GM21737 (cell line): ENCODE measurements around the gene FGFR3.

Experiments
- ATAC-seq: cut with Tn5 transposase; IDR thresholded peaks from one replicate; pipeline ENCODE4 v1.9.1; 2021; ENCODE audit warnings: mild to moderate bottlenecking, moderate library complexity; ENCODE audit not compliant: unreplicated experiment

Gene FGFR3

GRCh38 chr4:1786544-1787362, 6.3 kb upstream of the FGFR3 start:
- ATAC-seq: no peak

DNA sequence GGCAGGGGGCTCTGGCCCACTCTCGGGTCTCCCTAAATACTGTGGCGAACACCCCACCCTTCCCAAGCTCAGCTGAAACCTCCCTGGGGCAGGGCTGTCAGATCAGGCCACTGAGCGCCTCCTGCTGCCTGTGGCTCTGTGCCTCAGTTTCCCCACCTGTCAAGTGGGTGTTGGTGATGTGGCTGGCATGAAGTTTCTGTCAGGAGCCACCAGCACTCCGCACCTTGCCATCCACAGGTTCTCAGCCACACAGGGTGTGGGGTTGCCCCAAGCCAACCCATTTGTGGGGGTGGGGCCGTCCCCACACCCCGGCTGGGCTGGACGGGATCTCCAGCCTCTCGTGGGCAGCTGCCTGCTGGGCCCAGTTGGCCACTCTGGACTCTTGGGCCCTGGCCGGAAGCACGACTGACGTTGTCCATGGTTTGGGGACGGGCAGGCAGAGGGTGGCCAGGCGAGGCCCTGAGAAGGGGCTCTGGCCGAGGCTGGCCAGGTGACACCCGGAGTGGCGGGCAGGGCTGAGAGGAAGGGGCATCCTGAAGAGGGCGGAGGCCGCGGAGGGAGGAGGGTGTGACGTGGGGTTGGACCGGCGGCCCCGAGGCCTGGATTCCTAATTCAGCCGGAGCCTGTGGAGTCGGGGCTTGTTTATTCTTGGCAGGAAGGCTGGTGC, 5.5 kb upstream of the FGFR3 start:
- ATAC-seq: no peak

- no peak for ATAC-seq
These were observed 4.7 kb upstream of the FGFR3 start for GRCh38 chr4:1788254-1788973.

DNA sequence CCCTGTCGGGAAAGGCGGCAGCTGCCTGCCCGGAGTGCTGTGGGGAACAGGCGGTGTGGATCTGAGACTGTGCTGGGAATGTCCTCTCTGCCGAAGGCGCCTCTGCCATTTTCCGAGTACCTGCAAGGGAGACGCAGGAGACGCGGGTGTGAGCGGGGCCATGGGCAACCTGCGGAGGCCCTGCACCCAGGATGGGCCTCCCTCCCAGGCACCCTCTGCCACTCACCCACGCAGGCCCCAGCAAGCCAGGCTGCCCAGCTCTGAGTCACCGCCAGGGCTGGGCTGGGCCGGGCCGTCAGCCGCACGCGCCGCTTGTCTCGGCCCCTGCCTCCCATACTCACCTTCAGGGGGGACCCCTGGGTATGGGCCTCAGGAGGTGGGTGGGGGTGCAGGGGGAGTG, 3.5 kb upstream of the FGFR3 start:
- no peak for ATAC-seq

- ATAC-seq: no peak
These were observed 3.1 kb upstream of the FGFR3 start for GRCh38 chr4:1790005-1790404.

GRCh38 chr4:1792158-1792831, 798 bp upstream of the FGFR3 start:
- ATAC-seq: no peak

- ATAC-seq: no peak
These were observed 375 bp downstream of the FGFR3 start for GRCh38 chr4:1793496-1793840.

DNA sequence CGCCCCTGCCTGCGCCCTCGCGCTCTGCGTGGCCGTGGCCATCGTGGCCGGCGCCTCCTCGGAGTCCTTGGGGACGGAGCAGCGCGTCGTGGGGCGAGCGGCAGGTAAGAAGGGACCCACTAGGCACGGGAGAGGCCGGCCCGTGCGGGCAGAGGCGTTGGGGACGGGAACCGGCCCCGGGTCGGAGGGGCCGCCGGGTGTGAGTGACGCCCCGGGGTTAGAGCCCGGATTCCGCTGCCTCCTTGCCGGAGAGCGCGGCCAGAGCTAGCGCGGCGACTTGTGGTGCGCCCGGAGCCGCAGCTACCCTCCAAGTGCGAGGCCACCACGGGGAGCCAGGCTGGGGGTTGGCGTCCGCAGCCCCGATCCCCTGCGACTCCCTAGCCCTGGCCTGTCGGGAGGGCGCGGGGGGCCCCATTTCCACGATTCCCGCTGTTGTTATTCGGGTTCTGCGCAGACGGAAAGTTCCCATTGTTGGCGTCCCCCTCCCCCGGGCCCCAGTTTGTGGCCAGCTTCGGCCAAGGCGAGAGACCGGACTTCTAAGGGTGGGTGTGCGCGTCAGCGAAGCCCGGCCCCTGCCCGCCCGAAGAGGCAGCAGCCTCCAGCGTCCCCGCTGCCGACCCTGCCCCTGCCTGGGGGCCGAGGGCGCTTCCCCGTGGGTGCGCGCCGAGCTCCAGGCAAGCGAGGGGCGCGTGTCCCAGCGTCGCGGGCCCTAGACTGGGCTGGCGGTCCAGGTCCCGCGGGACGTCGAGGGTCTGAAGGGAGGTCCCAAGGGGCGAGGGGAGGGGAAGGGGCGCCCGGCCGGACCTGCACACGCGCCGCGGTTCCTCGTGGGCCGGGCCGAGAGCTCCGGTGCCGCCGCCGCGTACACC, 1.1 kb downstream of the FGFR3 start:
- no peak for ATAC-seq

DNA sequence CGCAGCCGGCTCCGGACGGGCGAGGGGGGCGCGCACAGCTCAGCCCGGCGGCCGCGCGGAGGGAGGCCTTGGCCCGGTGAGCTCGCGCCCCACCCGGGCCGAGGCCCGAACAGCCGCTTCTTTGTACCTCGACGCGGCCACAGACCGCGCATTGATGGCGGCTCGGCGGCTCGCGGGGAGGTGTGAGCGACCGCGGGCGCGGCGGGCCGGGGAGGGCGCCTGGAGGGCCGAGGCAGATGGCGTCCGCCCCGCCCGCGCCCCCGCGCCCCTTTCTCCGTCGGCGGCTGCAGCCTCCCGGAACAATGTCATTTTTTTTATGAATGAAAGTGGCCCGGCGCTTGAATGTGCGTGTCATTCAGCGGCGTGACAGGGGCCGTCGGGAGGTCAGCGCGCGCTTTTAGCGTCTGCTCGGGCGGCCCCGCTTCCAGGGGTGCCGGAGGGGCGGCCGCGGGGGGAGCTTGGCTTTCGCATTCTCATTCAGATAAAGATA, 1.8 kb downstream of the FGFR3 start:
- no peak for ATAC-seq

DNA sequence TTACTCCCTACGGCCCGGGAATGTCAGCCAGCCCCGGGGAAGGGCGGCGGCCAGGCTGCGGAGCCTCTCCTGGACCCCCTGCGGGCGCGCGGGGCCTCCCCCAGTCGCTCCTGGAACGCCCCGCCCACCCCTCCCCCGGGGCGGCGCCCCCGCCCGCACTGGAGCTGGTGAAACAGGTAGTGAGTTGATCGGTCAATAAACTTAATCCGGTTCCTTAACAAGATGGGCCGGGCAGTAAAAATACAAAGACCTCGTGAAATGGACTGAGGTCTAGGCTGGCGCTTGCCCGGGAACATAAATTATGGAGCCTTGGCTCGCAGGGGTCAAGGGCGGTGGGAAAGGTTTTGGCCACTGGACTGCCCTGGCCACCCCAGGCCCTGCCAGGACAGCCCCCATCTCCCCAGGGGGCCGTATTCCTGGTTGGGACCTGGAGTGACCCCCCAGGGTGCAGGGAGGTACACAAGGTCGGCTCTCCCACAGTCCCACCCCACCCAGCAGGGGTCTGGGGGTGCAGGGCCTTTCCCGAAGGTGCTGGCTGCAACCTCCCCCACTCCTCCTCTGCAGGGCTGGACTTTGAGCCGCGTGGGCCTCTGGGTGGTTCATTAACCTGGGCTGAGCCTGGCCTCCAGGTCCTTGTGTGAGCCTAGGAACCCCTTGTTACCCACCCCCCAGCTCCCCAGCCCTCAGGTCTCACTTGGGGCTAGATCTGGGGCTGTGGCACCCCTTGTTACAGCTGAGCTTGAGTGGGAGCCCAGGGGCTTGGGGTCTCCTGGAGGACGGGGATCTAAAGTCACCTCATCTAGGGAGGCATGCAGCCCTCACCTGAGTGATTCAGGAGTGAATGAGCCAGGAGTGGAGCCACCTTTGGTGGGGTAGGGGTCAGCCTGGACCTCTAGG, 2.5 kb downstream of the FGFR3 start:
- no peak for ATAC-seq

DNA sequence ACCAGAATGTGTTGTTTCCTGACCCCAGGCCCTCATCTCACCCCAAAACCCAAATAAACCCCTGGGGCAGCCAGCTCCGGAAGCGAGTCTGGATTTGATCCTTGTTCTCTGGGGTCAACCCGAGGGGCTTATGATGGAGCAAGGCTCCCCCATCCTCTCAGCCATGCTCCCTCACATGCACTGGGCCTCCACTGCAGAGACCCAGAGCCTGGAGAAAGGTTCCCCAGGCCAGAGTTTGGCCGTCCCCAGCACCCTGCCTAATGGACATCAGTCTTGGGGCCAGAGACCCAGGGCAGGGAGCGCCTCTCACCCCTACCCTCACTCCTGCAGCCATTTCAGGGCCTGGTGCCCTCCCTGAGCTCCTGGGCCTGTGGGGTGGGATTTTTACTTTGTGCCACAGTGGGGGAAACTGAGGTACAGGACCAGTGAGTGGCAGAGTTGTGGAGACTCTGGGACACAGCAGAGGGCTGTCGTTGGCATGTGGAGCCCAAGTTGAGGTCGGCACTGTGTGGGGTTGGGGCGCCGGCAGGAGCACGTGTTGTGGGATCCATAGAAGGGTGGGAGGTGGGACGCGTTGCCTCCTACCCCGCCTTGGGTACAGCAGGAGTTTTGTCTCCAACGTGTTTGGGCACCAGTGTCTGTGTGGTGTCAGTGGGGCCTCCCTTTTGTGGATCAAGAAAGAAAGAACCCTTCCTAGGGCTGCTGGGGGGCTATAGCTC, 3.6 kb downstream of the FGFR3 start:
- ATAC-seq: no peak

DNA sequence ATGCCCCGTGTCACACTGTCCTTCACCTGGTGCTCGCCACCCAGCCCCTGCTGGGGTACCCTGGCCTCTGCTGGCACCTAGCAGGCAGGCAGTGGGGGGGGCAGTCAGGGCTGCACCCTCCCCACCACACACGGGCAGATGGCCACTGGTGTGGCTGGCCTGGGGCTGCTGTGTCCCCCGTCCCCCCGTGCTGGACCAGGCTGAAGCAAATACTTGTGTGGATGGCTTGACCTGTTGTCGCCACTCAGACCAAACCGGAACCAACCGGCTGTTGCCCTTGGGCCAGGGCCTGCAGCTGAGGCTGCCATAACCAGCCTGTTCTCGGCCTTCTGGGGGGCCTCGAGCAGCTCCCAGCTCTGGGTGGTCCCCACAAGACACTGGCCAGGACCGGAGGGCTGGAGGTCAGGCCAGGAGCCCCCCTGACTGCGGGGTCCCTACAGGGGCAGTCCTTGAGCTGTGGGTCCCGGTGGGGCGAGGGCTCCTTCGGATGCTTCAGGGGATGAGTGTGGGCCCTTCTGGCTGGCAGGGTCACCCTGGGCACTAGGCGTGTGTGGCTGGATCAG, 4.3 kb downstream of the FGFR3 start:
- no peak for ATAC-seq

DNA sequence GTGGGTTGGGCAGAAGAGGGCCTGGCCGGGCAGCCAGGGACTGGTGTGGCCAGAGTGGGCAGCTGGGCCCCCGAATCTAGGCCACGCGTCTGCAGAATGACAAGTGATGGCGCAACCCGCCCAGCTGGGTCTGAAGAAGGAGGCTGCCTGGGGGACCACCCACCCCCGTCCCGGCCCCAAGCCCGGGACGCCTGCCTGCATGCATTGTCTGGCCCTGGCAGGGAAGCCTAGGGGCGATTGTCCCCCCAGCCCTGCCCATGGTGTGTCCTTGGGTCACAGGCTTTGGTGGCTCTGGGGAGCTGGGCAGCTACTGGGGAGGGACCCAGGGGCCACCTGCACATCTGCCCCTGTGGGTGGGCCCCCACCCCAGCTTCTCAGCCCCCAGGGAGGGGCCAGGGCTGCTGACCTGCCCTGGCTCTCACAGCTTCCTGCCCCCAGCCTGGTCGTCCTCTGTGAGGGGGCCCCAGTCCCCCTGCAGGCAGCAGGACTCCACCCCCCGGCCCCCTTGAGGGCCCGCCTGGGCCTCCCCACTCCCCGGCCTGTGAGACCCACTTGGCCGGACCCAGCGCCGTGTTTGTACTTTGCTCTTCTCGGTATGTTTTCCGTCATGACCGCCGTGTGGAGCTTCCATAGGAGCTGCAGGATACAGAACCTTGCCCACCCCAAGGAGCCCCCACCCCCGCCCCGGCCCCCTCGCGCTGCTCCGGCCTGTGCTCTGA, 4.9 kb downstream of the FGFR3 start:
- ATAC-seq: no peak

DNA sequence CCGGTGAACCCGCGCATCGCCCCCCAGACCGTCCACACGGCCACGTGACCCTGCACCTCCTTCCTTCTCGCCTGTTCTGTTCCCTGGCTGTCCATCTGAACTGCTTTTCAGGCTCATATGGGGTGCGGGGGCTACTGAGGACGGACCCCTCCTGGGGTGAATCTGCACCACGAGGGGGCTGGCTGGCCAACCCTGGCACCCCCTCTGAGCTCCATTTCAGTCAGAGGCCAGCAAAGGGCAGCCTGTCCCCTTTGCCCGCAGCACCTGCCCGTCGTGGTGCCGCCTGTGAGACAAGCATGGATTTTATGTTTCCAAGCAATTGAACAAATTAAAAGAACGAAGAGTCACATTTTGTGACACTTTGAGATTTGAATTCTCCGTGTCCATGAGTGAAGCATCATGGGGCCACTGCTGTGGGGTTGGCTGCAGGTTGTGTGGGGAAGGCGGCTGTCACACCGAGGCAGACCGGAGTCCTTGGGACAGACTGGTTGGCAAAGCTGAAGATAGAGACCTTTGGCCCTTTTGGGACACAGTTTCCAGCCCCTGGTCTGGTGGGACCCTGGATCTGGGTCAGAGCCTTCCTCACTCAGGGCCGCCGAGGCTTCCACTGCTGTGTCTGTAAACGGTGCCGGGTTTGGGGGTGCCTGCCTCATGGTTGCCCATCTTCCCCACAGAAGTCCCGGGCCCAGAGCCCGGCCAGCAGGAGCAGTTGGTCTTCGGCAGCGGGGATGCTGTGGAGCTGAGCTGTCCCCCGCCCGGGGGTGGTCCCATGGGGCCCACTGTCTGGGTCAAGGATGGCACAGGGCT, 5.7 kb downstream of the FGFR3 start:
- ATAC-seq: no peak

GRCh38 chr4:1799387-1800375, 6.6 kb downstream of the FGFR3 start:
- ATAC-seq: no peak

GRCh38 chr4:1800805-1801204, 7.7 kb downstream of the FGFR3 start:
- ATAC-seq: no peak
